Stimulated activated CD8-positive, alpha-beta memory T cell treated with anti-CD3 and anti-CD28 coated beads, Interleukin-15, amount 100 ng/mL, for 1 hour (primary cell): ENCODE data around the gene ETV3.
"Not testable (repeated sequence)": the region's sequence is repeated elsewhere in the genome, so short reads cannot be mapped to it uniquely, and the experiment has no call there.

ENCODE experiments used
- DNase-seq: peaks from one replicate; pipeline ENCODE4 v3.0.0-alpha.2; 2020; ENCODE audit warnings: low read depth

The ETV3 gene

GRCh38 chr1:157111396-157112165 is 26.6 kb downstream of the ETV3 start:
- DNase-seq: no peak

DNA sequence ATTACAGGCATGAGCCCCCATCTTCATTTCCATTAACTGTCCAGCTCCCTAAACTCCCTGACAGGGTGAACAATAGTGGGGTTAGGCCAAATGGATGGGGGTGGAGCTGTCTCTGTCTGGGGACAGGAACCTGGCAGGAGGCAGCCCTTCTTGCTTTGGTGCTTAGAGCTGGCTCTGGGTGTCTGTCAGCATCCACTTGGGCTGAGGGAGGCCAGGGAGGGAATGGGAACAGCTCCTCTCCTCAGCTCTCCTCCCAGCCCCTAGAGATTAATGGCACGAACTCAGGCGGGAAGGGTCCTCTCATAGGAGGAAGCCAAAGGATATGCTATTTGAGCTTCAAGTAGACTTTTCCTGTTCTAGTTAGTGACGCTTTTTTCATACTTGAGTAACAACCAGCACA is 27.5 kb downstream of the ETV3 start:
- no peak for DNase-seq

DNA sequence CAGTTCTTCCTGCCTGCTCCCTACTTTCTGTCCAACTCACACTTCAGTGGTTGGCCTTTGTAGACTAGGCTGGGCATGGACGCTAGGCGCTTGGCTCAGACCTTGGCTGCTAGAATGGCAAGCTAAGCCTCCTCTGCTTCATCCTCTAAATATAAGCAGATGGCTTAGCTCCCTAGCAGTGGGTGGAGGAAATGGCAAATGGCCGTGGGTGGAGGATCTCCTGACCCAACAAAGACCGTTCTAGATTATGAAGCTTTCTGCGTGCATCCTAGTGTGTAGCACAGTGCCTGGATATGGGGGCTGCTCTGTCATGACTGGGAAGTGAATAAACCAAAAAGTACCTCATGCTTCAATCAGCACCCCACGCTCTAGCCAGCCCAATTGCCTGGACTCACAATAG is 28.2 kb downstream of the ETV3 start:
- DNase-seq: no peak

- no peak for DNase-seq
Measured at GRCh38 chr1:157108448-157108847, 29.7 kb downstream of the ETV3 start.

DNA sequence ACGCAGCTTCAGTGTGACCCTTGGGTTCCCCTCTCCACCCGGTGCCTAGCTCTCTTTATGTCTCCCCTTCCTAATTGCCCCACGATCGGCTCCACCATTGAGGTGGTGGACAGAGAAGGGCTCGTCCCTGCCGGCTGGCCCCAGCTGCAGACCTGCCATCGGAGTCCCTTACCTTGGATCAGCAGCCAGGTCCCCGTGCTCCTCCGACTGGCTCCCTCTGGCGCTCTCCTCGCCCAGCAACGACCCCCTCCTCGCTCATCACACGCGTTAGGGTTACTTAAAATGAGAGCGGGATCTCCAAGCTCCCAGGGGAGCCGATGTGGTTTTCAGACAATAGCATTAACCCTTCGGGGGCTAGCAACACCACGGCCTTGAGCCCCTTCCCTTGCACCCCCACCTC is 30.5 kb downstream of the ETV3 start:
- DNase-seq: no peak

GRCh38 chr1:157106813-157107189 is 31.4 kb downstream of the ETV3 start:
- no peak for DNase-seq

DNA sequence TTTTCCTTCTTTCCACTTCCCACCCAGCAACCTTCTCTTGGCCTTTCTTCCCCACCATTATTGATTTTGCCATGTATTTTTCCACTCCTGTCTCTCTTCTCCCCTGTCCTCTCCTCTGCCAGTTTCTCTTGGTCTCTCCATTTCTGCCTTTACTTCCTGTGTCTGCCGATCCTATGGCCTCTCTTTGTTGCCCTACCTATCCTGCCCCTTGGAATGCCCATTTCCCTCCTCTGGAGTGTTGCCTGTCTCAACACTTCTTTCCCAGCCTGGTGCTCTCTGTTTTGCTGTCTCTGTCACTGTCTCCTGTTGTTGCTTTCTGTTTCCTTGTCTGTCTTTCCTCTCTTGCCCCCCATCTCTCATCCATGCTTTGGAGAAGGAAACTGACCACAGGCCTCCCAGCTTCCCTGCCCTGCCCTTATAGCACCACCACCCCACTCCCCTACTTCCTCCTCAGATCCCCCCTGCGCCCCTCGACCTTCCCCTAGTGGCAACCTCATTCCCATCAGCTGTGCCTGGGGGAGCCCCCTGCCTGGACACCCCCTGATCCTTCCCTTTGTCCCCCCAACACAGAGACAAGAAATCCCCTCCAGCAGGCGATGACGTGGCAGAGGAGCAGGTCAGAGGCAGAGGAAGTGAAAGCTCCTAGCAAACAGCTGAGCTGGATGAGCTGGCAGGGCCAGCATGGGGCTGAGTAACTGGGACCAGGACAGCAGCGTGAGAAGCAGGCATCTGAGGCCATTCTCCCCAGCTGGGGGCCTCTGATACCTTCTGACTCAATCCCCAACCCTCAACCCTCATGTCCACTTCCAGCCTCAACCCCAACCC is 32.0 kb downstream of the ETV3 start:
- no peak for DNase-seq

- DNase-seq: no peak
Measured at GRCh38 chr1:157105298-157105987, 32.8 kb downstream of the ETV3 start.

DNA sequence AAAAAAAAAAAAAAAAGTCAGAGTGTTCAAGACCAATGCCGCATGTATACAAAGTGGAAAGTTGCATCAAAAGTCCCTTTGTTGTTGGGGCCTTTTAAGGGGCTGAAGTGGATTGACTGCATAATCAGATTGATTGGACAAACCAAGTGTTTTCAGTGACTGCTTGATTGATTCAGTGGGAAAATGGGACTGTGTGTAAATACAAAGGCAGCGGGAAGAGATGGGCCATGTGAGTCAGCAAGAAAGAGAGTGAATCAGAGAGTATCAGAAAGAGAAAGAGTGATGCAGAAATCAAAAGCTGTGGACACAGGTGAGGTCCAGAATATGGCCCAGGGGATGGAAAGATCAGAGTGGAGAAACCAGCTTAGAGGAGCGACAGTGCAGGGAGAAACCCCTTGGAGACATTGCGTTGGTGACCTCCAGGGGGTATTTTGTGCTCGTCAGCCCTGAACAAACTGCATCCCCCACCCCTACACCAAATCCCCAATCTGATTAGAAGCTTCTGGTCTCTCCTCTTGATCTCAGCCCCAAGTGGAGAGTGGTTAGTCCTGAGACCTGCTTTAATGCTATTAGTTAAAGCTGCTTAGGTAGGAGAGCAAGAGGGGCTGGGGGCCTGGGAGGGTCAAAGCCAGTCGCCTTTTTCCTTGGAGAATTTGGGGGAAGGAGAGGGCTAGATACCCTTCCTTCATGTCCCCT is 33.4 kb downstream of the ETV3 start:
- DNase-seq: no peak

DNA sequence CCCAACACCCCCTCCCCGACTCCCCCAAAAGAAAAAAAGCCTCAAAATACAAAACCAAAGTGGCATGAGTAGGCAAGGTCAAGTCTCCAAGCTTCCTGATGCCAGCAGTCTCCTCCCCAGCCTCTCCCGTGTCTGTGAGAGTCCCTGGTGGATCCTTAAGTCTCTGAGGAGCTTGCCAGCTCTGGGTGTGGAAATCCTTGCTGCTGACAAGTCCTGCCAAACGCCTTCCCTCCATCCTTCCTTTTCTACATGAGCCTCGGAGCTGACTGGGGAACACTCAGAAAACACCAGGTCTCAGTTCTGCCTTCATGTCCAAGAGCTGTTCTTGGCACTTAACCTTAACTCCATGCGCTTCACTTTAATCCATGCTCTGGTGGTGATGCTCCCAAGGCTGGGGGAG is 34.9 kb downstream of the ETV3 start:
- DNase-seq: no peak

GRCh38 chr1:157101149-157101548 is 37.0 kb downstream of the ETV3 start:
- no peak for DNase-seq

GRCh38 chr1:157099633-157100009 is 38.6 kb downstream of the ETV3 start, which contains the start of gene ETV3L:
TSS of gene ETV3L (minus strand) at chr1:157099808. CDS start at chr1:157099523, 285 bp downstream.
- DNase-seq: no peak

DNA sequence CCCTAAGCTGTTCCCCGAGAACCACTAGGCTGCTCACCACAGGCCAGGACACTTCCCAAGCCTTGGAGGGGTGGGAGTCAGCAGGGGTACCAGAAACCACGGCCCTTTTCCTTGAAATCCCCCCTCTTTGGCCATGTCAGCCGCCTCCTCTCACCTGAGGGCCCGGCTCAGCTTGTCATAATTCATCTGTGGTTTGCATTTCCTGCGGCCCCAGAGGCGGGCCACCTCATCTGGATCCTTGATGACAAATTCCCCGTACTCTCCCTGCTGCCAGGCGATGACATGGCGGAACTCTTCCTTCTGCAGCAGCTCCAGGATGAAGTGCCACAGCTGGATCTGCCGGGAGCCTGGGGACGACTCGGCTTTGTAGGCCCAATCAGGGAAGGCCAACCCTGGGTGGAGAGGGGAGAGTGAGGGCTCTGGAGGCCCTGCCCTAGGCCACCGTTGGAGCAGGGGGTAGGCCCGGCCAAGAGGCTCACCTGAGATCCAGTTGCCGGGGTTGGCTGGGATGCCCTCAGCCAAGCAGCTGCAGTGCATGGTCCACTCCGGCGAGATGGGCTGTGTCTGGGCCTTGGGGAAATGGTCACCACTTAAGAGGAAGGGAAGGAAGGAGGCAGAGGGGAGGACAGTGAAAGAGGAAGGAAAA is 39.1 kb downstream of the ETV3 start:
- not testable (repeated sequence) for DNase-seq

DNA sequence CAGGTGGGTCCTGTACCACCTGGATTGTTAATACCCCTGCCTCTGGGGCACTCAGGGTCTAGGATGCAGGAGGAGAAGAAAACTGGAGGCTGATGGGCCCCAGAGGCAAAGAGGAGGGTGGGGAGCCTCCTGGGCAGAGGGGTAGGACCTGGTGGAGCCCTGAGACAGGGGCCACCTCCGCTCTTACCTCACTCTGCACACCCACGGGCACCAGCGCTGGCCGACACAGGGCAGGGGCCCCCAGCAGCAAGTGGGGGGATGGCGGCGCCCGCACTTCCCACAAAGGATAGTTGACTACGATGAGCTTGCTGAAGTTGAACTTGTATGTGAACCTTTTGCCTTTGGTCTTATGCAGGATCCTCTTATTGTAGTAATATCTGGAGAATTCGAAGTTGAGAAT is 39.7 kb downstream of the ETV3 start:
- DNase-seq: no peak

- no peak for DNase-seq
Measured at GRCh38 chr1:157097692-157098091, 40.5 kb downstream of the ETV3 start.

GRCh38 chr1:157096881-157097280 is 41.3 kb downstream of the ETV3 start:
- DNase-seq: no peak

GRCh38 chr1:157095551-157095950 is 42.6 kb downstream of the ETV3 start:
- DNase-seq: no peak

- no peak for DNase-seq
Measured at GRCh38 chr1:157095091-157095490, 43.1 kb downstream of the ETV3 start.

GRCh38 chr1:157092831-157093230 is 45.4 kb downstream of the ETV3 start:
- DNase-seq: no peak

DNA sequence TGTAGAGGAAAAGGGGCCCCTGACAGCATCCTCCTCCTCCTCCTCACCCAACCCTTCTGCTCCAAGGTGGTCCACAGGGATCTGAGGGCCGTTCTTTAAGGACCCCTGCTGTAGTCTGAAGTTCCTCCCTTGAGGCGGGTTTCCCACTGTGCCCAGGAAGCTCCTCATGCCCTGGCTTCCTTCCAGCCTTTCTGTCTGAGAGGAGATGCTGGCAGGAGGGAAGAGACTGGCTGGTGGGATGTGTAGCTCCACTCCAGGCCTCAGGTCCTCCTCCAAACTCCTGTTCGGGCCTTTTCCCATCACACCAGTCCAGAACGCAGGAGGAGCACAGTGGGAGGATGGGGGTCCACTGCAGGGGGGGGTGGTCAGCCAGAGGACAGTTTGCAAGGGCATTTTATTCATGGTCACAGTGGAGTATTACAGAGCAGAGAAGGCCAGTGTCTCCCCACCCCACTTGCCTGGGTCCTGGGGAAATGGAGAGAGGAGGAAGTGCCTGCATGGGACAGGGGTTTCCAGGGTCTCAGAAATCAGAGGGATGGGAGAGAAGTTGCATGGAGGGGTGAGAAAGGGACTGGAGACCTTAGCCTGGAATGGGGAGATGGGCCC is 46.4 kb downstream of the ETV3 start:
- DNase-seq: no peak

GRCh38 chr1:157091186-157091585 is 47.0 kb downstream of the ETV3 start:
- DNase-seq: no peak
